VCaP (cell line): ENCODE measurements around the gene LMO2.

Source experiments
- H3K27ac ChIP-seq: fragments of 450-650 bp; 2 replicates; pipeline ENCODE4 v1.5.1; 2017
- TF ChIP-seq, protein P1 (sequence below): fragments of 450-650 bp; conservative IDR thresholded peaks from 2 replicates; pipeline ENCODE4 v1.5.1; 2017; ENCODE audit warnings: mild to moderate bottlenecking, moderate library complexity

LMO2 gene

DNA sequence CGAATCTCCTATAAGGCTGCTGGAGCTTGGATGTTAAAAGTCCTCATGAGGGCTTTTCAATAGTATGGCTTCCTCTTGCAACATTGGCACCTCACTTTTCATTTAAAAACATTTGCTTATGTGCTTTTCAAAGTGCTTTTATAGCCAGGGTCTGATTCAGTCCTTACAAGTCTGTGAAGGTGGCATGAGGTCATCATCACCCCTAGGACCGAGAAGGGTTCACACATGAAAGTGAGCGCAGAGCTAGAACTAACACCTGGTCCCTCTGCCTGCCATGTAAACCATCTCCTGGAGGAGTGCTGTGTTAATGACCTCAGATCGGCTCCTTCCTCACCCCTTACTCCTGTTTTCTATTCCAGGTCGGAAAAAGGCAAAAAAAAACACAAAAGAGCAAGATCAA is 12.2 kb upstream of the LMO2 start:
- H3K27ac ChIP-seq = no peak overlapping the region
- TF ChIP-seq, protein P1, sequence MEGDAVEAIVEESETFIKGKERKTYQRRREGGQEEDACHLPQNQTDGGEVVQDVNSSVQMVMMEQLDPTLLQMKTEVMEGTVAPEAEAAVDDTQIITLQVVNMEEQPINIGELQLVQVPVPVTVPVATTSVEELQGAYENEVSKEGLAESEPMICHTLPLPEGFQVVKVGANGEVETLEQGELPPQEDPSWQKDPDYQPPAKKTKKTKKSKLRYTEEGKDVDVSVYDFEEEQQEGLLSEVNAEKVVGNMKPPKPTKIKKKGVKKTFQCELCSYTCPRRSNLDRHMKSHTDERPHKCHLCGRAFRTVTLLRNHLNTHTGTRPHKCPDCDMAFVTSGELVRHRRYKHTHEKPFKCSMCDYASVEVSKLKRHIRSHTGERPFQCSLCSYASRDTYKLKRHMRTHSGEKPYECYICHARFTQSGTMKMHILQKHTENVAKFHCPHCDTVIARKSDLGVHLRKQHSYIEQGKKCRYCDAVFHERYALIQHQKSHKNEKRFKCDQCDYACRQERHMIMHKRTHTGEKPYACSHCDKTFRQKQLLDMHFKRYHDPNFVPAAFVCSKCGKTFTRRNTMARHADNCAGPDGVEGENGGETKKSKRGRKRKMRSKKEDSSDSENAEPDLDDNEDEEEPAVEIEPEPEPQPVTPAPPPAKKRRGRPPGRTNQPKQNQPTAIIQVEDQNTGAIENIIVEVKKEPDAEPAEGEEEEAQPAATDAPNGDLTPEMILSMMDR = no peak

DNA sequence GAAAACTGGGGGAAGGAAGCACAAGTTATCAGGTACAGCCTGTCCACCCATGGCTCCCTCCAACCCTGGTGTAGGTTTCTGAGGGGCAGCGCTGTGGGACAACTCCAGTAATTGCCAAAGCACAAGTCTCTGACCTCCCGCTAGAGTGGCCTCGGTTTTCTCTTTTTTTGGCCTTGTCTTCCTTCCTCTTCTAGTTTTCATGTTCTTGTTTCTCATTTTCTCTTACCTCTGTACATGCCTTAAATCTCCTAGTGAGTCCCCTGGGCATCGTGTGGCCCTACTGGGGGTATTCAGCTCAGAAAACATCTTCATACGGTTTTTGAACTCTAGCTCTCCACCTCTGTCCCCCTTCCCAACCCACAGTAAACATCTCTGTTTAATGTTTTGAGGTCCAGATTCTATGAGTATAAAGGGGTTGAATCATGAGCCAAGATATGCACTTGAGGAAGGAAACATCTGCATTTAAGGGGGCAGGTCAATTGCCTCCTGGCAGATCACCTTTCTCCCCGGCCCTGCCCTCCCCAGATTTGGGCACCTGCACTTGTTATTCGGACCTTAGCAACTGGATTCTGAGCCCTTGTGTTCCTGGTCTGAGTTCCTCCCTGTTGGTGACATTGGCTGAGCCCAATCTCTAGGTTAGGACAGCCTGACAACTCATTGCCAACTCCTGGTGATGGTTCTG is 8.4 kb upstream of the LMO2 start:
- H3K27ac ChIP-seq = no peak overlapping the region
- TF ChIP-seq, protein P1 = no peak

DNA sequence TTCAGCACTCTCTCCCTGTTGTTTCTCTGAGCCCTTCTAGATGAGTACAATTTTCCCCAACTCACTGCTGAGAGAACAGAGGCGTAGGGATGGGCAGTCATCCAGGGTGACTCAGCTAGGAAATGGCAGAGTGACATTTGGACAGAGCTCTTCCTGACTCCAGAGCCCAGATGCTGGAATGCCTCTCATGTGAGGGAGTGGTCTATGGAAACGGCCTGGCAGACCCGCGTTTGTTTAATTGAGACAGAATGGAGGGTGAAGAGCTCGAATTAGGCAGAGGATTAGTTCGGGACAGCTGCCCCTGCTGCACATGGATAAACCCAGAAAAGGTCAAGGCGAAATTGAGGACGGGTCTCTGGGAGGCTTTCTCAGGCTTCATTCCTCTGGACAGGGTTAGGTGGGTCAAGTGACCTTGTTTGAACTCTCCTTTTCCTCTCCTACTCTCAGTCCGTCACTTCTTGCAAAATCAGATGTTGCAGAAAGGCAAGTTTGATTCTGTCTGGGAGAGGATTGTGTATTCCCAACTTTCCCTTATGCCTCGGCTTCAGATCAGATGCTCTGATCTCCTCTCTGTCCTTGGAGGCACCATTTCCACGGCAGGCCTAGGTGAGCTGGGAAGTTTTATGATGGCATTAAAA is 7.6 kb upstream of the LMO2 start:
- no peak overlapping the region for H3K27ac ChIP-seq
- TF ChIP-seq, protein P1 = no peak

DNA sequence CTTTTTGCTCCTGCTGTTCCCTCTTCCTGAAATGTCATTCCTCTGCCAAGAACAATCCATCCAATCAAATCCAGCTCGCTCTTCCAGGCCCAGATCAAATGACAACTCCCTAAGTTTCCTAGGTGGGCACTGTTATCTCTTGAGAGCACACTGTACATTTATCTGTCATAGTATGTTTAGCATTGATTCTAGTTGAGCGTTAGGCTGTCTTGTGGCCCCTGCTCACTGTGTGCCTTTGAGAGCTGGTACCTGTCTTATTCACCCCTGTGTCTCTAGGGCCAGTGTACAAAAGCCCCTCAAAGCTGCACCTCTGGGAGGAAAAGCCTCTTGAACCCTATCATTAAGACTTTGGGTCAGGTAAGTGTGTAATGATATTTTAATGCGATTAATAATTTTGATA is 7.1 kb upstream of the LMO2 start:
- no peak overlapping the region for H3K27ac ChIP-seq
- TF ChIP-seq, protein P1 = no peak

DNA sequence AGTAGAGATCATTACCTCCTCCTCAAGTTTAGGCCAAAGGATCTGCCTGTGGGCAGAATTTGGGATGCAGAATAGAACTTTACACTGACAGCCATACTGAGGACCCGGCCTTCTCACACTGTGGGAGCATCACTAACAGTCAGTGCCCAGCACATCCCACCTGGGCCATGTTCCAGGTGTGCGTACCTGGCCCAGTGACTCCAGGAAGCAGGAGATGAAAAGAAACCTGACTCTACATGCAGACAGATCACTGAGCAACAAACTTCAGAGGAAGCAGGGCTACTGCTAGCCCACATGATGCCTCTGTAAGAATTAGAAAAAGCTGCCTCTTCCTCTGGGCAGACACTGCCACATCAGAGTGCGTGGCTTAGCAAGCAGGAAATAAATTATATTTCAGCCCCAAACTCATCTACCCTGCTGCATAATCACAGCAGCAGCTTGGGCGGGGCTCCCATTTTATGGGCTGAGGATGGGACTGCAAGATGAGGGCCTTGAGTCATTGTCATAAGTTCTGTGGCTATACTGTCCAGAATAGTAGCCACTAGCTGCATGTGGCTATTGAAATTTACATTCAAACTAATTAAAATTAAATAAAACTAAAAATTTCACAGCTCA is 6.0 kb upstream of the LMO2 start:
- H3K27ac ChIP-seq = no peak overlapping the region
- TF ChIP-seq, protein P1 = no peak

DNA sequence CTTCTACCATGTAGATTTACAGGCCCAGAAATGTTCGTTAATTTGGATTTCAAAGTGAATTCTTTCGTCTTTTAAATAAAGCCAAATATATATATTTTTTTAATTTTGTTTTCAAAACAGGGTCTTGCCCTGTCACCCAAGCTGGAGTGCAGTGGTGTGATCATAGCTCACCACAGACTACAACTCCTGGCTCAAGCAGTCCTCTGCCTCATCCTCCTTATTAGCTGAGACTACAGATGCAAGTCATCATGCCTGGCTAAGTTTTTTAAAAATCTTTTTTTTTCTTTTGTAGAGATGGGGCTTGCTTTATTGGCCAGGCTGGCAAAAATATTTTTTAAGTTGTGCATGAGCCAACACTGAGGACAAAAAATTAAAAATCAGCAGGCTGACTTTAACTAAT is 5.0 kb upstream of the LMO2 start:
- TF ChIP-seq, protein P1 = no peak
- no peak overlapping the region for H3K27ac ChIP-seq

DNA sequence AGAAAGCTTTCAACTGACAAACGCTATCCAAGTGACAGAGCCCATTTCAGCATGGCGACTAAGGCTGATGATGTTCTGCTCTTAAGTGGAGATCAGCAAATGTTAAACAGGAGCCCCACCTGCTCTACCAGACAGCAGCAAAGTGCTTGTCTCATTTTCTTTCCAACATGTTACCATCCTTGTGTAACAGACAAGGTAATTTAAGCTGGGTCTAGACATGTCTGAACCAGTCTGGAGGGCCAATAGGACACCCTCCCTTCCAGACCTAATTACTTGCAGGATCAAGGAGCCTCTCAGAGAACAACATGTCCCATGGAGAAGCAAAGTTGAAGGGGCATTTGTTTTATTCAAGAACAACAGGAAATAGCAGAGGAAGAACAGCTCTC is 3.9 kb upstream of the LMO2 start:
- H3K27ac ChIP-seq = no peak overlapping the region
- TF ChIP-seq, protein P1 = no peak
